HuH-7 (cell line): ENCODE measurements around the gene SPTB.
A peak's percentile ranks its signal among the peaks of the same experiment; 100 is the strongest.

Experiments
- DNase-seq: peaks from one replicate; pipeline ENCODE4 v3.0.0; 2011; ENCODE audit warnings: low spot score

Gene SPTB

DNA sequence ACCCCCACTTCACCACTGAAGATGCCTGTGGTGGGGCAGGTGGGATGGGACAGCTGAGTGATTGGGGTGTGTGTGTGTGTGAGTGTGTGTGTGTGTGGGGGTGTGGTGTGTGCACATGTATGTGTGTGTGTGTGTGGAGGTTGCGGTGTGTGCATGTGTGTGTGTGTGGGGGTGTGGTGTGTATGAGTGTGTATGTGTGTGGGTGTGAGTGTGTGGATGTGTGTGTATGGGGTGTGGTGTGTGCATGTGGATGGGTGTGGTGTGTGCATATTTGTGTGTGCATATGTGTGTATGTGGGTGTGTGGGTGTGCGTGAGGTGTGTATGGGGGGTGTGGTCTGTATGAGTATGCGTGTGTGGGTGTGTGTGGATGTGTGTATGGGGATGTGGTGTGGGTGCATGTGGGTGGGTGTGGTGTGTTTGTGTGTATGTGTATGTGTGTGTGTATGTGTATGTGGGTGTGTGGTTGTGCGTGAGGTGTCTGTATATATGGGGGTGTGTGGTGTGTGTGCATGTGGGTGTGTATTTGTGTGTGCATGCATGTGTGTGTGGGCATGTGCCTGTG is 113.9 kb downstream of the SPTB start:
- no peak for DNase-seq

DNA sequence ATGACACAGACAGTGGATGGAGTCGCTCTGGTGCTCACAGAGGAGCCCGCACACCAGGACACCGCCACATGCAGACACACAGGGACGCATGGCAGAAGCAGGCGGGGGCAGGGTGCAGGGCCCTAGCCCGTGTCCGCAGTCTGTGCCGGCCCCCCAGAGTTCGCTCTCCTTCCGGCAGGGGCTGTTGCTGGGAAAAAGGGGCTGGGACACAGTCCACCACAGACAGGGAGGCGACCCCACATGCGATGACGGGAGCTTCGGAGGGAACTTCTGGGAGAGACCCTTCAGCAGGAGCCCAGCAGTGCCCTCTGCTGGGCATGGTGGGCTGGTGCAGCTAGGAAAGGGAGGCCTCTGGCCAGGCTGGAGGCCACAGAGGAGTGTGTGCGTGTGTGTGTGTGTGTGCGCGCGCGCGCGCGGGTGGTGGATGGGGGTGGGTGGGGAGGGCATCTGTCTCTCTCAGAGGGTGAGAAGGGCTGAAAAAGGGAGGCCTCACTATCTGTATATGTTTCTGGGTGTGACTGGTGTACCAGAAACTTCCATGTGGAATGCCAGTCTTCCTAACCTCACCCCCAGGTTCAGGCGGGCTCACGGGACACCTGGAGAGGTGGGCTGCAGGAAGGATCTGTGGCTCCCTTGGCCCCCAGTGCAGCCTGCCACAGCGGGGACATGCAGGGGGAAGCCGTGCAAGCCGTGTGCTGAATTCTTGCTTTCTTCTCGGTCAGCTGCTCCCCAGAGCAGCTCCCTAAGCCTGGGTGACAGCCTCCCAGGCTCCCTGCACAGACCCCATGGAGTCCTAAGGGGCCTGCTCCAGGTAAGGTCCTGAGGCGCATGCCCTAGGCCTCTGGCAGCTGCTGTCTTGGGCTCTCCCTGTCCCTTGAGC is 114.8 kb downstream of the SPTB start:
- peak; percentile 91 for DNase-seq

DNA sequence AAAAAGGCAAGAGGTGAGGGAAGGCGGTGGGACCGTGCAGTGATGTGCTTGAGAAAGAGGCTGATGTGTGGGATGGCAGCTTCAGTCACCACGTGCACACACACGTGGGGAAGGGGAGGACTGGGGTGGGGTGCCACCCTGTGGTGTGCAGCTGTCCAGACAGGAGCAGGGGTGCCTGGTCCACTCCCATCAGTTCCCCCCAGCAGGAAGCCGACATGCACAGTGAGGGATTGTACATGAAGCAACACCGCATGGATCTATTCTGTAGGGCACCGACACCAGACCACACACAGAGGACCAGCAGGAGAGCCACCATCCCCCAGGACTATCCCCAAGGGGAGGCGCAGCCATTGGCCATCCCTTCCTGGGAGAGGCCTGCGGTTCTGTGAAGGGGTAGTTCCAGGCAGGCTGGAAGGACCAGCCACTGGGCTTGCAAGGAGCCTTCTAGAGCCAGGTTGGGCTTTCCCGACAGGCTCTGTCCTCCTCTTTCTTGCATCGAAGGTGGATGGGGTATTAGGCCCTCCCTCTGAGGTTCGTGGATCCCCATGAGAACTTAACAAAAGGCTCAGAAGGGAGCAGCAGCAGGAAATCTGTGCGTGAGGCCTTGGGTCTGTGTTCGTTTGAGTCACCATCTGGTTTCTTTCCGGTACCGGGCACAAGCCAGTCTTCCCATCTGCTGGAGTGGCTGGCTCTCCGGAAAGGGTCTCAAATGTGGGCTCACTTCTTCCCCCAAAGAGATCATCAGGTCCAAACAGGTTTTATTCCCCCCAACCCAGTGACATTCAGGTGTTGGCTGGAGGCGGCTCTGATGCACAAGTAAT is 115.7 kb downstream of the SPTB start:
- no peak for DNase-seq

DNA sequence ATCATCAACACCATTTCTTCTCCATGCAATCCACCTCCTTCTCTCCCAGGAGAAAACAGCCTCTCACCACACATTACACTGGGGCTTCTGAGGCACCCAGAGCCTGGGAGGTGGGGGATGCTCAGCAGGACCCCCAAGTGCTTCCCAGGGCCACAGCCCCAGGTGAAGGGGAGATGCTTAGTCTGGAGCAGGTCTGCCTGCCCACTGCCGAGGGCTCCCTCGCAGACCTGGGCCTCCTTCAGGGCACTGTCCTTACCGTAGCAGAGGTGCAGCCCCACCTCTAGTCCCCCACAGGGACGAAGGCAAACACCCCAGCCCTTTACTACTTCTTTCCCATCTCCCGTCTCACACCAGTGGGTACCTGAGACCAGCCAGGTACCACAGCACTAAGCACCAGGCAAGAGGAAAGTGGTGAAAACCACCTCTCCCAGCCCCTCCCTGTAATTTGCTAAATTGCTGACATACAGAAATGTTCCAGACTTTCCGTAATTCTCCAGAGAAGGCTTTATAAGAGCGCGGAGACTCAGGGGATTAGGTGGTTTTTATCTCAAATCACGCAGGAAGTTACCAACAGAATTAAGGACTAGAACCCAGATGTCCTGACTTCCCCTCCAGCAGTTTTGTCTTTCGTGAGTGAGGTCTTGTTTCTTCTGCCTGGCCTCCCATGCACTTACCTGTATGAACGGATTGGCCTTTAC is 116.5 kb downstream of the SPTB start:
- DNase-seq, result no peak

DNA sequence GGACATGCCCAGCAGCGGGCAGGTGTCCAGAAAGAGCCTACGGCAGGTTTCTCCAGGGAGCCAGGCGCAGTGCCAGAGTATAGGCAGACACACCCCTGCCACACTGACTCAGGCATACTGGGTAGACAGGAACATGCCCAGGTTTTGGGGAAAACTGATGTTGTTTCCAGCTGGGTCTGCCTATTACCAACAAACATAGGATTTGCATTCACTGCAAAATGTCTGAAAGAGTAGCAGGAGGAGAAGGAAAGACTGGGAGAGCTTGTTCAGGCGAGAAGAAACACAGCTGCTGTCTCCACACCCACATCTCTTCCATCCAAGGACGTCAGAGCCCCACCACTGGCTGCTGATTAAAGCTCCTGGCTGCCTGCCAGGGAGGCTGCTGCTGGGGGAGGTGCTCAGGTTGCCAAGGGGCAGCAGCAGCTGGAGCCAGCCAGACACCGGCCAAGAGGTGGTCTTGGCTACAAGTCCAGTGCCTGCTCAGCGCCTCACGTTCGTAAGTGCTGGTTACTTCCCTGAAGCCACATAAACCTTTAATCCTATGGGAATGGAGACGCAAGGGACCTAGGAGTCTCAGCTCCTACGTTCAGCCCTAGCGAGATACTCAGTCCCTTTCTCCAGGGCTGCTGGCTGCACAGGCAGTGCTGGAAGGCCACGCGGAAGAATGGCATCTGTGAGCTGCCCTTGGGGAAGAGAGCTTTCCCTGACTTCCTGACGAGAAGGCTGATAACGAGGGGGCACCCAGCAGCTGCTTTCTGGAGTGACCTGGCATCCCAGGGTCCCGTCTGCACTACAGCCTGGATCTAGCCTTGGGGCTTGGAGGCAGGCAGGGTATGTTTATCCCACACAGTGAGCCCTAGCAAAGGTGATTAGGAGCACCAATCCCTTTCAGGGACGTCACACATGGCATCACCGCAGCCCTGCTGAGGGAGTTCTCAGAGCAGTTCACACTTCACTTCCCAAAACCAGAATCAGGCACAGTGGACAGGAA is 117.4 kb downstream of the SPTB start:
- peak; percentile 34 for DNase-seq

DNA sequence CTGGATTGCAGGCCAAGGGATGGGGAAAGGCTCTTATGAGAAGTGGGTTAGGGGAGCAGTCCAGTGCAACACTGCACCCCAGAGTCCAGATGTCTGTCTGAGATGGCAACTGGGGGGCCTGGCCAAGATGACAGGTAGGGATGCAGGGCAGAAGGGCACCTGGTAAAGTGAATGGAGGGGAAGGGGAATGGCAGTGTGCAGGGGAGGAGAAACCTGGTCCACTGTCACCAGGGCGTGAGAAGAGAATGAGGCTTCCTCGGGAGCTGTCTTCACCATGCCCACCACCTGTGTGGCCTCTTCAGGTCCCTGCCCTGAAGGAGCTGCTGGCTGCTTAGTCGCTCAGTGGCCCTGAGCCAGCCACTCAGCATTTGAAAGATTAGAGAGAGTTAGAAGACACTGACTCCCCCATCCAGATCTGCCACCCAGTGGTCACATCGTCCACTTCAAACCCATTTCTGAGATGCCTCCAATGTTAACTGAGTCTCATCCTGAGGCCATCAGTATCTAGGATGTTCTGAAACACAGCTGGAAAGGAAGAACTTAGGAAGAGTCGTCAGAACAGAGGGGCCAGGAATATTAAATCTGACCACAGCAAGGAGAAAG is 118.2 kb downstream of the SPTB start:
- no peak for DNase-seq

DNA sequence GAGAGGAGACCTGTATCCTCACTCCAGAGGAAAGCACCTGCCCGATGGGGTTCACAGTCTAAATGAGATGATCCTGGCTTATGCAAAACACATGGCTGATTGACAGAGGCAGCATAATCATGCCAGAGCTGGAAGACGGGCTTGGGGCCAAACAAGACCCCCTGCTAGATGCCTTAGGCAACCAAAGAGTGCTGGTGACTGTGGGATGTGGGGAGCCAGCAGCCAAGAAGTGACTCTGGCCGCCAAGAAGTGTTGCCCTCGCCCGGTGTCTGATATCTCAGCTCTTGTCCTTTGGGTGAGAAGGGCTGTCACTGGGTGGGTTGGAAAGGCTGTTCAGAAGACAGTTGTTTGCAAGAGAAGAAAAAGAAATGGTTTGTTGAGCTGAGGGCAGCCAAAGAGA is 118.8 kb downstream of the SPTB start:
- DNase-seq, result no peak

DNA sequence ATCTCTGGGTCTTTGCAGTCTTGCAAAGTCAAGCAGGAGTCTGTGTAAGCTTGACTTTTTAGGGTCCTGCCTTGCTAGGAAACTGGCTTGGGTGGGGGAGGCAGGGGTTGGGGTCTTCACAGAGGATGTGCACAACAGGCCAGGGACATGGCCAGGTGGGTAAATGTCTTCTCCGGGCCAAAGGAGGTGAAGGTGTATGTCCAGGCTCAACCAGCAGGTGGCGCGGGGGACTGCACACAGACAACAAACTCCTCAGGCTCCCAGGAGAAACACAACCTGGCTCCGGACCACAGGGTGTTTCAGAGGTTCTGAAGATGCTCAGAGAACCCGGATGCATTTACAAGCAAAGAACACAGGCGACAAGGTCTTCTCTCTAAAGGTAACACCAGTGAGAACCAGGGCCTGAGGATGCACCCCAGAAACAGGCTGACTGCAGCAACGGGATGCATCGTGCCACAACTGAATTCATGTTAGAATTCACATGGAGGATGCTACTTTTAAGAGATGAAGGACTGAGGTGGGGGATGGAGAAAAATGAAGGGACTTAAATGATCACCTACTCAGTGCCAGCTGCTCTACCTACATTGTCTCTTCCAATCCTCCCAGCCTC is 119.5 kb downstream of the SPTB start:
- peak; percentile 87 for DNase-seq

DNA sequence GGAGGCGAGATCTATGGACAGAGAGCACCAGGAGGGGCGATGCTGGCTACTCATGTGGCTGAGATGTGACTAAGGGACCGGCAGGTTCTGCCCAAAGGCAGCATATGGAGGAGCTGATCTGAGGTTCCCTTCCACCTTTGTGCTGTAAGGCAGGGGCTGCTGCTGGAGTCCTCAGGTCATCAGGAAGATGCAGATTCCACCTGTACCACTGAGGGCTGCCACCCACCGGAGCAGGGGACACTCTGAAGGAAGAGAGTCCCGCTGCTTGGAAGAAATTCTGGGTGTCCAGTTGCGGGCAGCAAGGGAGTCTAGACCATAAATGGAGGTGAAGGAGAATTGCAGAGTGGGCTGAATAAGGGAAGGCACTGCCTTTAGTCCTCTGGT is 120.2 kb downstream of the SPTB start:
- DNase-seq, result no peak

DNA sequence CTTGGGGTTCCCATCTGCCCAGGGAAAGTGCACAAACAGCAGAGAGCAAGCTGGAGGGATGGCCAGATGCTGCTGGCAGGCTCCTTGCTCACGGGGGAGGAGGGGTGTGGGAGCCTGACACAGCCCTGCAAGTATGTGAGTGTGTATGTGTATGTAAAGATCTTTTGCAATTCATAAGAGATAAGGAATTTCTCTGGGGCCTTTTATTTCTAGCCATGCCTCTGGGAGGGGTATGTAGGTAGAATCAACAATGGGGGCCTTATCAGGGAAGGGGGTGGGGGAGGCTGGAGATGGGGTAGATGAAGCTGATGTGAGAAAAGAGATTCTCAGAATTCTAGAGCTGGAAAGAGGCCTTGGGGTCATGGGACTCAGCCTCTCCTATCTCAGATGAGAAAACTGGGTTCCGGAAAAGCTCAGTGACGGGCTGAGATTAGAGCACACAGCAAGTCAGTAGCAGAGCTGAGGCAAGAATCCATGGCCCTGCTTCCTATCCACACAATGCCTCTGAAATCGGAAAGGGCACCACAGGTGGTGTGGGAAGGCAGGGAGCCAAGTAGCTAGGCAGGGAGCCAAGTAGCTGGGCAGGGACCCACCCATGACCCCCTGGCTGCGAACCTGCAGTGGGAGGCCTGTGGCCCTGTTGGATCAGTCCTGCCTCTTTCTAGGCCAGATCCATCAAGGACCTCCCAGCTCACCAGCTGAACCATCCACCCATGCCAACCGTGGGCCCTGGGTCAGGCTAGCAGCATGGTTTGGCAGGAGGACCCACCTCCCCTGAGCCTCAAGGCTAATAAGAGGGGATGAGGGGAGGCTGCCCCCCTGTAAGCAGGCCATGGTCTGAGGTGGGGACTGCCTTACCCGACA is 120.8 kb downstream of the SPTB start:
- peak; percentile 36 for DNase-seq

DNA sequence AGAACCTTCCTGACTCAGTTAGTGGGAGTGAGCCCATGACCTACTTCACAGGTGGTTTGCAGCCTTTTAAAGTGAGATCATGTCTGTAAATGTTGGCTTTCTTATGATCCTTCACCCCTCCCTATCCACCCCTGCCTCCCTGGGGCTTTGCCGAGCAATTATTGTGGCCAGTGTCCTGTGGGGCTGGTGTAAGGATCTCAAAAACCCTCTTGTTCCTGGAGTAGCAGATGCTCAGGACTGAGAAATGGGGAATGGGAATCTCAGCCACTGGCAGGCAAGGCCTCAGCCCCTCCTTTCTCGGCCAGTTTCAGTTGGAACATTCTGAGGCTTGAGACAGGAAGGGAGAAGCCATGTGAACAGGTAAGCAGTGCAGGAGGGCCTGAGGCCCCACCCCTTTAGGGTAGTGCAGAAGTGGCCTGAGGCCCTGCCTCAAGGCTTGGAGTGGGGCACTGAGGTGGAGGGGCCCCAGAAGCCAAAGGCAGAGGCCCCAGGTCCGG is 121.6 kb downstream of the SPTB start:
- DNase-seq, result no peak

DNA sequence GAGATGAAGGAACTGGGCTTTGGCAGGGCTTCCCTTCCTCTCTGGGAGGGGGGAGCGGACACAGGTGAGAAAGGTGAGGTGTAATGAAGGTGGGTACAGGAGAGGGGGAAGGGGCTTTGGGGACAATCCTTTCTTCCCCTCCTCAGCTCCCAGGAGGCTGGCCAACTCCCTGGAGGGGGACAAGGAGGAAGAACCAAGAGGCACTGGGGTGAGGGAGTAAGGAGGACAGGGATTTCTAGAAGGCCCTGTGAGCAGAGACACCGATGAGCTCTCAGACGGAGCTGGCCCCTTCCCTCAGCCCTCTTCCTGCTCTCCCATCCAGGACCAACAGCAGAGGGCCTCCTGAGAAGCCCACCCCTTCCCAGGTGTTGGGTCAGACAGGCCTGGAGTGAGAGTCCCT is 122.1 kb downstream of the SPTB start:
- no peak for DNase-seq

DNA sequence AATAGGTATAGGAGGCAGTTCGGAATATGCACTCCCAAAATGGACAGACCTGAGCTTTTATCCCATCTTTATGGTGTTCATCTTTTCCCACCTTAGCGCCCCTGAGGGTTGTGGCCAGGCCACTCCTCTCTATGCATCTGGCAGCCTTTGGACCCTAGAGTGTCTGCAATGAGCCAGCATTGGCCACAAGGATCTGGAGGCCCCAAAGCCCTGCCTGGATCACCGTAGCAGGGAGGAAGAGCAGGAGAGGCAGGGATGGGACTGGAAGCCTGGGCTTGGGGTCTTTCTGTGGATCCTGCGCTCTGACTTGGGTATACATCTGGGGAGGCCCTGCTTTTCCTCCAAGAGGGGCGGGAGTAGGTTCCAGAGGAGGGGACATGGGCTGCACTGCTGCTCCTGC is 123.0 kb downstream of the SPTB start:
- peak; percentile 34 for DNase-seq

DNA sequence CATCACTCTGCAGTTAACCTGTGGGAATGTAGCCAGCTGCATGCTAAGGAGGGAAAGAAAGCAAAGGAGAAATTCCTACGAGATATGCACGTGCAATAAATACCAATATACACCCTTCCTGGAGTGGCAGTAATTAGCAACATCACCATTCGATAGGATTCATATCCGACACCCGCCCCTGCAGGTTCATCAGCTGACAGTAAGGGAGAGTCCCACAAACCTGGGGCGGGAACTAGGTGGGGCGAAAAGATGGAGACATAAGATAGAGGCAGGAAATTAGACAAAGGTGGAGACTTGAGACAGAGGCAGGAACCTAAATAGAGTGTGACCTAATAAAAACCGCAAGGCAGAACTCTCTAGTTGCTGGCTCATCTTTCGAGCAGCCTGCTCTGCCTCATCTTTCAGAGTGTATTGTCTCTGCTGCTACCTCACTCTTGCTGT is 123.9 kb downstream of the SPTB start:
- DNase-seq, result no peak

DNA sequence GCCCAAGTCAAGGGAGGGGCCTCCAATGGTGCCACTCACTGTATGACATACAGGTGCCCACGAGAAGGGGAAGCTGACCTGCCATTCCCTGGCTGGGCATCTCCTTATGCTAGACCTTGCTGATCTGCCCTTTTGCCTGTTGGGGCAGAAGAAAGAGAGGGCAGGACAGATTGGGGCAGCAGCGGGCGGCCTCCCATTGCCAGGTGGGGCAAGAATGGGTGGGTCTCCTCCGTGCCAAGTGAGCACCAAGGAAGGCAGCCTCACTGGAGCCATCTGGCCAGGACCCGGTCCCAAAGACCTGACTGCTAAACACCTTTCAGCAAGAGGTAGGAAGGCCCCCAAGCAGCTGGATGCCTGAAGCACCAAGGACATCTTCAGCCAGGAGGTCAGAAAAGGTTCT is 125.0 kb downstream of the SPTB start:
- DNase-seq, result no peak

DNA sequence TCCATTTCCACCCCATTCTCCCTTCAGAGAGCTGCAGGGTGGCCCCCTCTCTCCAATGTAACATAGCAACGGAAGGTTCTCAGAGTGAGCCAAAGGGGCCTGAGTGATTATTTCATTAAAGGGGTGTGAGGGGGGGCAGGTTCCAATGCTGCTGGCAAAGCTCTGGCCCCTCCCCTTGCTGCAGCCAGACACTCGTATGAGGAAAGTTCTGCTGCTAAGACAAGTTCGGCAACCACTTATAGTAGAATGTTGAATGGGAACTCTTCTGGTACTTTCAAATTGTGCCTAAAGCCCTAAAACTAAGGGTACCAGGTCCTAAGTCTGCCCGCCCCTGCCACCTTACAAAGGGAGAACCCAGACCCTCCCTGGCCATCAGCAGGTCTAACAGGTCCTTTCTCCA is 125.7 kb downstream of the SPTB start:
- no peak for DNase-seq

DNA sequence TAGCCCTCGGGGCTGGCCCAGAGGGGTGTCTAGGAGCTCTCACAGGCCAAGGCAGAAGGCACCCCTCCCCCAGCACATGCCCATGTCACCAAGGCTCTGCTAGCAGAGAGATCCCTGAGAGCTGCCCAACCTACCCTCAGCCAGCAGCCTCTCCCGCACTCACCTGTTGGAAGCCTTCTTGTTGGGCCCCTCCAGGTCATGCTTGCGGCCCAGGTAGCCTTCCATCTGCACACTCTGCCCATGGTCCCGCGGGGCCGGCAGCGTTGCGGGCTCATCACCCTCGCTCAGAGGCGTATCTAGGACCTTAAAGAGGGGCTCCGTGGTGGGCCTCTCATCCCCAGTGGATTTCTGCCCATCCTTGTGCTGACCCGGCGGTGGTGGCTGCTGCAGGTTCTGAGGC is 126.3 kb downstream of the SPTB start:
- DNase-seq, result no peak

DNA sequence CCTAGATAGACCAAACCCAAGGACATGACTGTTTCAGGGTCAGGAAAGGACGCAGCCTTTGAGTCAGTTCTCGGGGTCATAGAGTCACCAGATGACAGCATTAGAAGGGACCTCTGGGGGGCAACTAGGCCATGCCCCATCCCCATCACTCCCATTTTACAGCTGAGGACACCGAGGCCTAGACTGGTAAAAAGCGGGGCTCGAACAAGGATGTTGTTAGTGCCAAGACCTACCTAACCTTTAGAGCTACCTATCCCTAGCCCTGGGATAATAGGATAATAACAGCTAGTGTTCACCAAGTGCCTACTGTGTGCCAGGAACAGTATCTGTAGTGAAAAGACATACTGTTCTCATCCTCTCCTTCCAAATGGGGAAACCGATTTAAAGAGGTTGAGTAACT is 126.8 kb downstream of the SPTB start:
- DNase-seq, result no peak
